Measurements from ENCODE around the gene ZNF512.

DNA sequence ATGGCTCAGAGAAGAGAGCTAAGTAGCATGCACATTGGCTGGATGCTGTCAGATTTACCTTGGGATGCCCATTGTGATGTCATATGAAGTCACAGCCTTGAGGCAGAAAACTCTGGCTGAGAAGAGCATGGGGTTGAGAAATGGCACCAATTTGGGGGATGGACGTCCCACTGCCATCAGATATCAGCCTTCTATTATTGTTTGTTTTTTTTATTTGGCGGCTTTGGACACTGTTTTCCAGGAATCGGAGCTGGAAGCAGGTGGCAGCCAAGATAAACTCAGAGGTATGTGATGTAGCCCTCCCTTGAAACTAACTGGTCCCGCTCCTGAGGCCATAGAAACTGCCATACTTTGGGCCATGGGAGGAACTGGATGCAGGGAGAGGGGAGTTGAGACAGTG is 45.6 kb upstream of the ZNF512 start:
- TF ChIP-seq, protein P1, sequence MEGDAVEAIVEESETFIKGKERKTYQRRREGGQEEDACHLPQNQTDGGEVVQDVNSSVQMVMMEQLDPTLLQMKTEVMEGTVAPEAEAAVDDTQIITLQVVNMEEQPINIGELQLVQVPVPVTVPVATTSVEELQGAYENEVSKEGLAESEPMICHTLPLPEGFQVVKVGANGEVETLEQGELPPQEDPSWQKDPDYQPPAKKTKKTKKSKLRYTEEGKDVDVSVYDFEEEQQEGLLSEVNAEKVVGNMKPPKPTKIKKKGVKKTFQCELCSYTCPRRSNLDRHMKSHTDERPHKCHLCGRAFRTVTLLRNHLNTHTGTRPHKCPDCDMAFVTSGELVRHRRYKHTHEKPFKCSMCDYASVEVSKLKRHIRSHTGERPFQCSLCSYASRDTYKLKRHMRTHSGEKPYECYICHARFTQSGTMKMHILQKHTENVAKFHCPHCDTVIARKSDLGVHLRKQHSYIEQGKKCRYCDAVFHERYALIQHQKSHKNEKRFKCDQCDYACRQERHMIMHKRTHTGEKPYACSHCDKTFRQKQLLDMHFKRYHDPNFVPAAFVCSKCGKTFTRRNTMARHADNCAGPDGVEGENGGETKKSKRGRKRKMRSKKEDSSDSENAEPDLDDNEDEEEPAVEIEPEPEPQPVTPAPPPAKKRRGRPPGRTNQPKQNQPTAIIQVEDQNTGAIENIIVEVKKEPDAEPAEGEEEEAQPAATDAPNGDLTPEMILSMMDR (IDR thresholded peaks at IDR 0.05) = no peak
- TF ChIP-seq POLR2AphosphoS5 (IDR thresholded peaks at IDR 0.05) = no peak
